Activated naive CD4-positive, alpha-beta T cell (primary cell): Measurements from ENCODE around the gene CHCHD6.

Source experiments
- DNase-seq, 4 experiments: peaks; one replicate each; lab custom pipeline; 2025; lab: John Stamatoyannopoulos, UW

CHCHD6 gene

DNA sequence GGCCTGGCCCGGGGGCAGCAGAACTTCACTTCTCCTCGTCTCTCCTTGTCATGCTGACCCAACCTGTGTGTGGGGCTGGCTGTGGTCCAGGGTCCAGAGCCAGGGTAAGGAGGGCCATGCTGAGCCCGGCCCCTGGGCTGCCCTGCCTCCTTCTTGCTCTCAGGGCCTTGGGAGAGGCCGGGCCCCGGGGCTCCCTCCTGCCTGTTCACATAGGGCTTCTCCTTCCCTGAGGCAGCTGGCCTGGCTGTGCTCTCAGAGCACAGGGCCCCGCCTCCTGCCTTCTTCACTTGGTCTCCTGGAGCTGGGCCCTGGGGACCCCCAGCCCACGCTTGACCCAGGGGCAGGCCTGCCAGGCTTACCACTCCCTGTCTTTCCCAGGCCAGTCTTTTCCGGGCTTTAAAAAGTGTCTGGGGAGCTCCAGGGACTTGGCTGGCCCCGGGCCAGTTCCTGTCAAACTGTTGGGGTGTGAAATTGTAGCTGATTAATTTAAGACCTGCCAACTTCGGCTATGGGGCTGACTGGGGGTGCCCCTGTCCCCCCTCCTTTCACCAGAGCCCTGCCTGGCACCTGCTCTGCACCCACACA, 290.7 kb downstream of the CHCHD6 start:
- DNase-seq: no peak

- DNase-seq: no peak
Measured at GRCh38 chr3:126995254-126995780, 291.3 kb downstream of the CHCHD6 start.

DNA sequence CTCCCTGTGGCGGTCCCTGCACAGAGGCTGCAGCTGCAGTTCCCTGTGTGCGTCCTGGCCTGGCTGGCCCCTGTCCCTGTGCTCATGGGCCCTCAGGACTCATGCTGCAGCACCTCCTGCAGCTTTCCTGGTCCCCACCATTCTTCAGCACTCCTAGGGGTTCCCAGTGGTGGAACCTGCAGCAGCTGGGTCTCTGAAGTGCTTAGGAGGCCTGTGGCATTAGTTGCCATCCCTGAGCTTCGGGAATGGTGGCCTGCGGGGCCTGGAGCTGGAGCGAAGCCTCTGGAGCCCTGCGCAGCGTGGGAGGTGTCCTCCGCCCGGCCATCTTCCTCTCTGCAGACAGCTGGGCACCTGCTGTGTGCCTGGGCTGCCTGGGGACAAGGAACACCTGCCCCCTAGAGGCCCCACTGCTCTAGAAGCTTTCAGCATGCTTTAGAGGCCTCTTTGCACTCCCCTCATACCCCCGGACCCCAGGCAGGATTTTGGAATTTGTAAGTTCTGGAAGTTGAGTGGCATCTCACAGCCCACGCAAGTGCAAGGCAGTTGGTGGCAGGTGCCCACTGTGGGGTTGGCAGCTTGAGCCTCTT, 292.0 kb downstream of the CHCHD6 start:
- DNase-seq: no peak

DNA sequence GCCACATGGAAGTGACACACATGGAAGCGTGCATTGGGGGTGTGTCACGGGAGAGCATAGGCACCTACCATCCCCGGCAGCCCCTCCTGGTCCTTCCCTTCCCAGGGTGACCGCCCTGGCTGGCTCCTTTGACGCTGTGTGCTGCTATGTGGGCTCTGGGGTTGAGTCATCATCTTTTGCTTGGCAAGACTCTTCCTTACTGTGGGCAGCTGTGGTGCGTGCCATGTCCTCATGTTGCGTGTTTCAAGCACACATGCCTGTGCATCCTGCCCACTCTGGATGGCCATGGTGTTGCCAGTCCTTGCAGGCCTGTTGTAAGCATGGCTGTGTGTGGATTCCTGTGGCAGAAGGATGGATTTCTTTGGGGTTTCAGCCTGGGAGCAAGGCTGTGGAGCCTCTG, 292.9 kb downstream of the CHCHD6 start:
- DNase-seq: no peak

GRCh38 chr3:126997455-126998038, 293.5 kb downstream of the CHCHD6 start:
- DNase-seq: no peak

- no peak for DNase-seq
Measured at GRCh38 chr3:126998320-126998719, 294.3 kb downstream of the CHCHD6 start.

DNA sequence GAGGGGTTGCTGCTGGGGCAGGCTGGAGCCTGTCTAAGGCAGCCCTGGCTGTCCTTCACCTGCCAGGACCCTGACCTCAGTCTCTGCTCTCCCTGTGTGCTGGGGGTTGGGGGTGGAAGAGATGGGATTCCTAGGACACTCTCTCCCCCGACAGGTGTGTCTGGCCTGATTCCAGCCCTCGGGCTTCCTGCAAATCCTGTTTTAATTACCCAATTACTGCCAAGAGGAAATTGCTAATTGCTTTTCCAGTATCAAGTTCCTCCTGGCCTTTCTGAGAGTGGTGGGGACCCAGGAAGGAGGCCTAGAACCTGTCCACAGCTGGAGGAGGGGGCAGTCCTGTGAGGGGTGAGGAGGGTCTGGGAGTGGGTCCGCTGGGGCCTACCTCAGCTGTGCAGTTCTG, 294.7 kb downstream of the CHCHD6 start:
- DNase-seq: no peak

GRCh38 chr3:126999383-126999782, 295.3 kb downstream of the CHCHD6 start:
- DNase-seq: no peak

DNA sequence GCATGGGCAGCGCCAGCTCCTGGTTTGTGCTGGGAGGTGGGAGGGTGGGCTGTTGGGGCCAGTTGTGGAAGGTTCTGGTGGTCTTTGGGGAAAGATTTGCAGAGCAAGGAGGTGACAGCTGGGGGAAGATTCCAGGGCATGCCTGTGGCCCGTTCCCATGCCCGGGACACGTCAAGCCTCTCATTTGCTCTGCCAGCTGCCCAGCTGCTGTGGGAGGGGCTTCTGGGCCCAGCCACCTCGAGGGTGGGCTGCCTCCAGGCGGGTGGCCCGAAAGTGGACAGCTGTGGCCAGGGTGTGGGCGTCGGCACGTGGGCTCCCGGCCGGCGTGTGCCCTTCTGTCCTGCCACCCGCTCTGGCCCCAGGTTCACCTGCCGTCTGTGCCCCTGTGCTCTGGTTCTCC, 296.1 kb downstream of the CHCHD6 start:
- DNase-seq: no peak

DNA sequence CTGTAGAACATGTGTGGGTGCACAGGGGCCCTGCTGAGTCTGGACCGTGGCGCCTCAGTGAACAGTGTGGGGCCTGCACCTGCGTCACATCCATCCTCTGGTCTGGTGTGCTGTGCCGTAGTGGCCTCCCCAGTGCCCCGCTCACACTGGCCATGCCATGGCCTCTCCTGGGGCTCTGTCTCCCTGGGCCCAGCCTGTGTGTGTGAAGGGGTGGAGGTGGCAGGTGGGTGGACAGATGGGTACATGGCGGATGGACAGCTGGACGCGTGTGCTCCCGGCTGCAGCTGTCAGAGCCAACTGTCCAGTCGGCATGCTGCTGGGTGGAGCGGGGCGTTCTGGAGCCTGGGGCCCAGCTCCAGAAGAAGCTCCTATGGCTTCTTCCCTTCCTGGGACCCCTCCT, 296.7 kb downstream of the CHCHD6 start:
- no peak for DNase-seq

- DNase-seq: no peak
Measured at GRCh38 chr3:127001486-127002194, 297.6 kb downstream of the CHCHD6 start.

DNA sequence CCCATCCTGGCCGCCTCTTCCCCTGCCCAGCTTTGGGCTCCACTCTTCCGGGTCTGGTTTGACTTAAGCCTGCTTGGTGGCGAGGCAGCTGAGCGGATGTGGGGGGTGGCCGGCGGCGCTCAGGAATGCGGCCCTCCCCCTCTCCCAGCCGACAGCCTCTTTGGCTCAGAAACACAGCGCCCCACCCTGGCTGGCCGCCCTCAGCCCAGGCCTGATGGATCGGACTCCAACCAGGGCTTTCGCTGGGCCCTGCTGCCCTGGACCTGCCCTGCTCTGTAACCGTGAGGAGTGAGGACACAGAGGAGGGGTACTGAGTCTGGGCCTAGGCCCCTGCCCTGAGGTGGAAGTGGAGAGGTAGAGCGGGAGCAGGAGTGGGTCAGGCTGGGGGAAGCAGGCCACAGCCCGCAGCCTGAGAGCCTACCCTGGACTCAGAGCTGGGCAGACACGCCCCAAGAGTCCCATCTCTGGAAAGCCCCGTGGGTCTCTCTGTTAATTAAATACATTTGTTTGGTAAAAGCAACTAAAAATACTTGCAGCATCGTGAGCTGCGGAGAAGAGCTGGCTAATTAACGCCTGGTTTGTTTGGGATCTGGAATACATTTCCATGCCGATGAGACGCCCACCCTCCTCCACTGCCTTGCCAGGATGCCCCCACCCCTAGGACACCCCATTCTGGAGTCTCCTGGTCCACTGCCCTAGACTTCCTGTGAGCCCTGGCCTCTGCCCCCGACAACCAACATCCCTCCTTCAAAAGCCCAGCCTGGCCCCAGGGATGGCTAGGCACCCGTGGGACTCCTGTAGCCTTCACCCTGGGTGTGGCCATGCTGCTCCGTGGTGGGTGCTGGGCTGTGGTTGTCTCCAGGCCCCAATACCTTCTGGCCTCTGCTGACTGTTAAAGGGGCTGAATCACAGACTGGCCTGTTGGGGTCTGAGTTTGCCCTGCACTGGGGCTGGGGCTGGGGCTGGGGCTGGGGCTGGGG, 298.4 kb downstream of the CHCHD6 start:
- DNase-seq: no peak

GRCh38 chr3:127003175-127003555, 299.1 kb downstream of the CHCHD6 start:
- DNase-seq: no peak

- no peak for DNase-seq
Measured at GRCh38 chr3:127003601-127004280, 299.7 kb downstream of the CHCHD6 start.

DNA sequence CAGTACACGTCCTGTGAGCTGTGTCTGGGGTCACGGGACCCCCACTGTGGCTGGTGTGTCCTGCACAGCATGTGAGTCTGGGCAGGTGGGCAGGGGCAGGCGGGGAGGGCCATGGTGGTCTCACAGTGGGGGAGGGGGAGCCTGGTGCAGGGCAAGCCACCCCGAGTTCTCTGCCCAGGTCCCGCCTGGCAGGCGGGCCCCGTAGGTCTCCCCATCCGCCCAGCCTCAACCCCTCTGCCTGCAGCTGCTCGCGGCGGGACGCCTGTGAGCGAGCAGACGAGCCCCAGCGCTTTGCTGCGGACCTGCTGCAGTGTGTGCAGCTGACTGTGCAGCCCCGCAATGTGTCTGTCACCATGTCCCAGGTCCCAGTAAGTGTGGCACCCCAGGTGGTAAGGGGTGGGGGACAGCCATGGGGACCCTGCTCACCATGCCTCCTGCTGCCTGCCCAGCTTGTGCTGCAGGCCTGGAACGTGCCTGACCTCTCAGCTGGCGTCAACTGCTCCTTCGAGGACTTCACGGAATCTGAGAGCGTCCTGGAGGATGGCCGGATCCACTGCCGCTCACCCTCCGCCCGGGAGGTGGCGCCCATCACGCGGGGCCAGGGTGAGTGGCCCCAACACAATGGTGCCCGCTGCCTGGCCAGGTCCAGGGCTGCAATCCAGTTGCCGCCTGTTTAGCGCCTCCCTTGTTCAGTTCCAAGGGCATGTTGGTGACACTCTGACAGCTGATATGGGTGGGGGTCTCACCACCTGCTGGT, 300.8 kb downstream of the CHCHD6 start:
- no peak for DNase-seq

- DNase-seq: no peak
Measured at GRCh38 chr3:127005864-127006500, 301.9 kb downstream of the CHCHD6 start.

- DNase-seq: no peak
Measured at GRCh38 chr3:127006781-127007436, 302.9 kb downstream of the CHCHD6 start.

DNA sequence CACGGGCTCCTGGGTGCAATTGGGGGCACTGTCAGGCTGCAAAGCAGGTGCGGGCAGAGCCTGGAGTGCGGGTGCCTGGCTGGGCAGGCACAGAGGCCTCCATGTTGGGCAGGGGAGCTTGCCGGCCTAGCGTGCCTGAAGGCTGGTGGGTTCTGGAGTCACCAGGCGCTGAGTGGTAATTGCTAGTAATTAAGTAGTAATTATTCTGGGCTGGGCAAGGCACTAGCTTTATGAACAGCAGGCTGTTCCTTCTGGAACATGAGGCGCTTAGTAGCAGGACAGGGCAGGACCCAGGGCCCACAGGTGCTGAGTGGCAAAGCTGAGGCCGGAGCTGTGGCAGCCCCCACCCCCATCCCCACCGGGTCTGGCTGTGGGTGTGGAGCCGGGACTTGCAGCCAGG, 304.2 kb downstream of the CHCHD6 start:
- no peak for DNase-seq

- DNase-seq: no peak
Measured at GRCh38 chr3:127009531-127009930, 305.5 kb downstream of the CHCHD6 start.
